HEK293 (cell line): ENCODE results near the gene SDE2.

ENCODE experiments used
- BCL6B ChIP-seq: fragments of 450-650 bp; formaldehyde crosslinking; IDR thresholded peaks from 2 replicates; pipeline ENCODE4 v1.5.1; 2017; ENCODE audit warnings: missing biosample characterization, missing genetic modification characterization
- CTCF ChIP-seq: fragments of 450-650 bp; formaldehyde crosslinking; IDR thresholded peaks from 2 replicates; pipeline ENCODE4 v1.5.1; 2016; ENCODE audit warnings: missing biosample characterization, missing genetic modification characterization
- GLI4 ChIP-seq: fragments of 450-650 bp; formaldehyde crosslinking; IDR thresholded peaks from 2 replicates; pipeline ENCODE4 v1.5.1; 2016; ENCODE audit warnings: missing biosample characterization, missing genetic modification characterization
- GLIS2 ChIP-seq: fragments of 450-650 bp; formaldehyde crosslinking; IDR thresholded peaks from 2 replicates; pipeline ENCODE4 v1.5.1; 2016; ENCODE audit warnings: missing biosample characterization, missing genetic modification characterization
- HOXC10 ChIP-seq: sonication (generic); formaldehyde crosslinking; IDR thresholded peaks from 2 replicates; pipeline ENCODE4 v1.8.1; 2023; ENCODE audit warnings: mild to moderate bottlenecking, missing genetic modification reagents
- KLF10 ChIP-seq: fragments of 450-650 bp; IDR thresholded peaks from 2 replicates; pipeline ENCODE4 v1.5.1; 2018; ENCODE audit warnings: missing biosample characterization, mild to moderate bottlenecking, missing genetic modification characterization
- TCF7L2 ChIP-seq: IDR thresholded peaks from 2 replicates; pipeline ENCODE4 v1.6.1; 2011; ENCODE audit warnings: low read depth, mild to moderate bottlenecking, inconsistent platforms, low read length, moderate library complexity, borderline replicate concordance
- YY1 ChIP-seq: fragments of 450-650 bp; formaldehyde crosslinking; IDR thresholded peaks from 2 replicates; pipeline ENCODE4 v1.5.1; 2018; ENCODE audit warnings: missing biosample characterization, missing genetic modification characterization
- ZBTB11 ChIP-seq: fragments of 450-650 bp; formaldehyde crosslinking; conservative IDR thresholded peaks from 2 replicates; pipeline ENCODE4 v1.5.1; 2016; ENCODE audit warnings: low read depth, missing biosample characterization, missing genetic modification characterization
- ZIC2 ChIP-seq: fragments of 450-650 bp; formaldehyde crosslinking; IDR thresholded peaks from 2 replicates; pipeline ENCODE4 v1.5.1; 2016; ENCODE audit warnings: missing biosample characterization, missing genetic modification characterization
- ZNF155 ChIP-seq: fragments of 450-650 bp; formaldehyde crosslinking; IDR thresholded peaks from 2 replicates; pipeline ENCODE4 v1.5.1; 2016; ENCODE audit warnings: missing biosample characterization, missing genetic modification characterization
- ZNF169 ChIP-seq: fragments of 450-650 bp; formaldehyde crosslinking; IDR thresholded peaks from 2 replicates; pipeline ENCODE4 v1.5.1; 2016; ENCODE audit warnings: missing biosample characterization, missing genetic modification characterization
- ZNF19 ChIP-seq: fragments of 450-650 bp; formaldehyde crosslinking; IDR thresholded peaks from 2 replicates; pipeline ENCODE4; 2016; ENCODE audit warnings: missing biosample characterization, missing genetic modification characterization, low read depth
- ZNF2 ChIP-seq: fragments of 450-650 bp; formaldehyde crosslinking; IDR thresholded peaks from 2 replicates; pipeline ENCODE4 v1.5.1; 2016; ENCODE audit warnings: missing biosample characterization, missing genetic modification characterization
- ZNF202 ChIP-seq: fragments of 450-650 bp; formaldehyde crosslinking; IDR thresholded peaks from 2 replicates; pipeline ENCODE4 v1.5.1; 2016; ENCODE audit warnings: missing biosample characterization, missing genetic modification characterization, borderline replicate concordance
- ZNF324 ChIP-seq: fragments of 450-650 bp; formaldehyde crosslinking; IDR thresholded peaks from 2 replicates; pipeline ENCODE4 v1.5.1; 2016; ENCODE audit warnings: missing biosample characterization, missing genetic modification characterization
- ZNF335 ChIP-seq: fragments of 450-650 bp; formaldehyde crosslinking; conservative IDR thresholded peaks from 2 replicates; pipeline ENCODE4 v1.5.1; 2016; ENCODE audit warnings: missing biosample characterization, missing genetic modification characterization
- ZNF350 ChIP-seq: fragments of 450-650 bp; formaldehyde crosslinking; IDR thresholded peaks from 2 replicates; pipeline ENCODE4 v1.5.0; 2017; ENCODE audit warnings: missing biosample characterization, mild to moderate bottlenecking, missing genetic modification characterization
- ZNF37A ChIP-seq: fragments of 450-650 bp; IDR thresholded peaks from 2 replicates; pipeline ENCODE4 v1.5.1; 2018; ENCODE audit warnings: missing biosample characterization, missing genetic modification characterization
- ZNF394 ChIP-seq: fragments of 450-650 bp; formaldehyde crosslinking; IDR thresholded peaks from 2 replicates; pipeline ENCODE4 v1.5.1; 2016; ENCODE audit warnings: missing biosample characterization, missing genetic modification characterization, mild to moderate bottlenecking, moderate library complexity, borderline replicate concordance
- ZNF473 ChIP-seq: fragments of 450-650 bp; formaldehyde crosslinking; IDR thresholded peaks from 2 replicates; pipeline ENCODE4 v1.5.1; 2017; ENCODE audit warnings: missing biosample characterization, missing genetic modification characterization
- ZNF518A ChIP-seq: fragments of 450-650 bp; formaldehyde crosslinking; conservative IDR thresholded peaks from 2 replicates; pipeline ENCODE4 v1.5.1; 2016; ENCODE audit warnings: low read depth, missing biosample characterization, missing genetic modification characterization
- ZNF580 ChIP-seq: fragments of 450-650 bp; formaldehyde crosslinking; IDR thresholded peaks from 2 replicates; pipeline ENCODE4 v1.5.1; 2016; ENCODE audit warnings: missing biosample characterization, missing genetic modification characterization
- ZNF654 ChIP-seq: fragments of 450-650 bp; formaldehyde crosslinking; IDR thresholded peaks from 2 replicates; pipeline ENCODE4 v1.5.1; 2016; ENCODE audit warnings: low read depth, missing biosample characterization, missing genetic modification characterization
- ZNF670 ChIP-seq: fragments of 450-650 bp; formaldehyde crosslinking; IDR thresholded peaks from 2 replicates; pipeline ENCODE4 v1.5.1; 2016; ENCODE audit warnings: missing biosample characterization, missing genetic modification characterization, low read depth
- ZNF76 ChIP-seq: fragments of 450-650 bp; formaldehyde crosslinking; IDR thresholded peaks from 2 replicates; pipeline ENCODE4; 2016; ENCODE audit warnings: low read depth, missing biosample characterization, missing genetic modification characterization, borderline replicate concordance
- ZNF777 ChIP-seq: fragments of 450-650 bp; formaldehyde crosslinking; IDR thresholded peaks from 2 replicates; pipeline ENCODE4 v1.5.1; 2017; ENCODE audit warnings: missing biosample characterization, missing genetic modification characterization, borderline replicate concordance
- ZNF785 ChIP-seq: fragments of 450-650 bp; formaldehyde crosslinking; IDR thresholded peaks from 2 replicates; pipeline ENCODE4 v1.5.1; 2016; ENCODE audit warnings: missing biosample characterization, missing genetic modification characterization

Gene SDE2

GRCh38 chr1:226001963-226002666 lies 3.0 kb upstream of the SDE2 start (continued):
- TF ChIP-seq GLIS2 (tag by site-specific recombination) (peak; percentile 83), ZNF670 (tag by site-specific recombination) (no peak), ZNF2 (tag by site-specific recombination) (no peak; the same call in 1 of the 2 replicates), BCL6B (peak; percentile 82), HOXC10 (CRISPR knock-in tag) (no peak), ZNF518A (no peak), ZIC2 (tag by site-specific recombination) (no peak), ZNF785 (tag by site-specific recombination) (no peak), ZNF473 (tag by site-specific recombination) (no peak), ZNF169 (tag by site-specific recombination) (no peak), GLI4 (tag by site-specific recombination) (no peak), ZNF37A (tag by site-specific recombination) (no peak), ZNF155 (tag by site-specific recombination) (no peak), CTCF (tag by site-specific recombination) (no peak), TCF7L2 (no peak), ZNF202 (no peak), ZNF19 (tag by site-specific recombination) (no peak), ZBTB11 (no peak), ZNF394 (tag by site-specific recombination) (0 out of 2 replicates have a peak, but pooled peaks have one; percentile 14), ZNF324 (tag by site-specific recombination) (no peak), ZNF350 (tag by site-specific recombination) (no peak), ZNF580 (tag by site-specific recombination) (peak; percentile 97), KLF10 (tag by site-specific recombination) (peak; percentile 11; the same call in 1 of the 2 replicates), ZNF76 (tag by site-specific recombination) (no peak), ZNF335 (tag by site-specific recombination) (peak; percentile 97), ZNF654 (tag by site-specific recombination) (no peak), YY1 (tag by site-specific recombination) (0 out of 2 replicates have a peak, but pooled peaks have one; percentile 43), ZNF777 (no peak)
